Measurements from ENCODE around the gene RSAD1.

Gene RSAD1

DNA sequence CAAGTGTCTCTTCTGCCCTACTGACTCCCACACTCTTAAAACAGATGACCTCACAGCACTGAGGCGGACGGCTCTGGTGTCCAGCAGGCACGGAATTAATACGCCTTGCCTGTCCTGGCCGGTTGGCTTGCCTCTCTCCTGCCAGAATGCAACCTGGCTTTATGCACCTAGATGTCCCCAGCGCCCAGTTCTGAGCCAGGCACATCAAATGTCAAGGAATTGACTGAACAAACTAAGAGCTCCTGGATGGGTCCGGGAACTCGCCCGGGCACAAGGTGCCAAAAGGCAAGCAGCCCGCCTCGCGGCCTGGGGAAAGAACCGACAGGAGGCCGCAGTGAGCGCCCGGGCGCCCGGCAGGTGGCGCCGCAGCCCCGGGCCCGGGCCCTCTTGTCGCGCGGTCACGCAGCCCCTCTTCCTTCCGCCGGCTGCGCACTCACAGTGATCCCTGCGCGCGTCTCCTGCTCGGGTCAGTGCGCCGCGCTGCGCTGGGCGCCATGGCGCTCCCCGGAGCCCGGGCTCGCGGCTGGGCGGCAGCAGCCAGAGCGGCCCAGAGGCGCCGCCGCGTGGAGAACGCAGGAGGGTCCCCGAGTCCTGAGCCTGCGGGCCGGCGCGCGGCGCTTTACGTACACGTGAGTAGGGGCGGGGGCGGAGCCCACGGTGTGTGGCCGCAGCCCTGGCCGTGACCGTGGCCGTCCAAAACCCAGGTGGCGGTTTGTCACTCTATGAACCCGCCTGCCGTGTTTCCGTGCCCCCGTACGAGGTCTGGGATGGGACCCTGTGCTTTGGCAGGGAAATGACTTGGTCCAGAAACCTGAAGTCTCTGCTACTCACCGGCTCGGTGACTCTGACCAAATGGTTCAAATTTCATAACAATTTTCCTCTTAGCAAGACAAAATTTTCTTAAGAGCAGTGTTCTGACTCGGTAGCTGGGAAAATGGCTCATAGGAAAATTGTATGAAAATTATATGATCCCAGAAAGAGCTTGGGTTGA lies at the start of gene RSAD1:
Gene RSAD1 (plus strand): TSS at position 470 of the 991 bp plus-strand sequence. CDS start 25 bp downstream, at position 495.
- no peak for DNase-seq (ENCODE audit: low read depth)

DNA sequence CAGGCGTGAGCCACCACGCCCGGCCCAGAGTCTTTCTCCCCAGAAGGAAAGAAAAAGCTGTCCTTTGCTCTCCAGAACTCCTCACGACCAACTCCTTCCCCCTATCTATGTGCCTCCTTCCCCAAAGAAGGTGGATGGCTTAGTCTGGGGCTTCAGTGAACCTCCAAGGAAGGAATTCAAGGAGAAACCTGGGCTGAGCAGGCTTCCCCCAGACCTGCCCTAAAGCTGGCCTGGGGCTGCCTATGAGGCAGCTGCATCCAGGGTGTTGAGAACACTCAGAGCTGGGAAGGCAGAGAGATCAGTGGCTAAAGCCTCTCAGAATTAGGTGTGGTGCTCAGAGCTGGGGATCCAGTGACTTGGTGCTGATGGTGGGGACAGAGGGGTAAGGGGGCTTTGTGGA lies 48.9 kb upstream of the RSAD1 start:
- no peak for DNase-seq (ENCODE audit: low read depth)

DNA sequence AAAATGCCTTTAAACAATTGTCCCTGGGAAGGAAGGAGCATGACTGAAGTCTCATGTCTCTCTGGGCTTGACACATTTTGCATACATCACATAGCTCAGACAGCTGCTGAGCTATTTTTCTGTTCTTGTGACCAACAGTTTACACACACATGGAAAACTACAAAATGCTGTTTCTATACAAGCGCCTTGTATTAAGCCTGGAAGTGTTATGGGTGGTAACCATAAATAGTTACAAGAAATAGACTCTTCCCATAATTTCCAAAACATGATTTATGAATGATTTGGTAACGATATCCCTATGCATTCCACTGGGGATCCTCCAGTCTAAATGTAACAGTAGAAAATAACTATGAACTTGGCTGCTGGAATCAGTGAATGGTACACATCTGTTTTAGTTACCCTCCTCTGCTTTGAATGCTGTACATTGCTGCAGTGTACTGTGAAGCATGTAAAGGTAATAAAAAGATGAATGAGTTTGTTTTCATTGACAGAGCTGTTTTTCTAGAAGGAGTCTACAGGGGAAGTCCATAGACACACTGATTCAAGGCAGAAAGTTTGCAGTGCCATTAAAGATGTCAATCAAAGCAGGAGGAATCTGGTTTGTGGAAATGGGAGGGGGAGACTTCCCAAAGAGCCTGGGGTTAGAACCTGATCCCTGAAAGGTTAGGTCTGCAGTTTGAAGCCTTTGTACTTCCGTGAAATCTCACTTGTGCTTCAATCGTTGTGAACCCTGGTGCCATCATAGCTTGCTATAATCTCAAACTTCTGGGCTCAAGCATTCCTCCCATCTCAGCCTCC lies 47.6 kb upstream of the RSAD1 start:
- no peak for DNase-seq (ENCODE audit: low read depth)

DNA sequence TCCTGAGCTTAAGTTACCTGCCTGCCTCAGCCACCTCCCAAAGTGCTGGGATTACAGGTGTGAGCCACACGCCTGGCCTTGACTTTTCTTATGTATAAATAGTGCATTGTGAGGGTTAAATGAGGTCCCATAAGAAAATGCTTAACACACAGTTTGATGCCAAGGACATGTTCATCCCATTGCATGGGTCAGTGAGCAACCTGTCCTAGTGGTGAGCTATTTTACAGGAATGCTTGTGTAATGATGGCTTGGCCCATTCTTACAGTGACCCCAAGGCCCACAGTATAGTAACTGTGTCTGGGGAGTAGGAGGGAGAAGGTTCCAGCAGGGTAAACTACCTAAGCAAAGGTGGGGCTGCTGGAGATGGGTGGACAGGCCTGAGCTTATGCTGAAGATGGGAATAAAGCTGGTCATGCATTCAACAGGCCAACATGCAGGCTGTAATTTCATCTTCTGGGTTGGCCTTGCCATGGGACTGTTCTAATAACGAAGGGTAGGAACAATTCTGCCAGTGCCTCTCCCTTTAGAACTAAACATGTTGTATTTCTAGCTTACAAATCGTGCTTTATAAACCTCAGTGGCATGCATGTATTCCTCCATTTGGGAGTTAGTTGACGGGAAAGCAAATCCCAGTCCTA lies 46.4 kb upstream of the RSAD1 start:
- no peak for DNase-seq (ENCODE audit: low read depth)

DNA sequence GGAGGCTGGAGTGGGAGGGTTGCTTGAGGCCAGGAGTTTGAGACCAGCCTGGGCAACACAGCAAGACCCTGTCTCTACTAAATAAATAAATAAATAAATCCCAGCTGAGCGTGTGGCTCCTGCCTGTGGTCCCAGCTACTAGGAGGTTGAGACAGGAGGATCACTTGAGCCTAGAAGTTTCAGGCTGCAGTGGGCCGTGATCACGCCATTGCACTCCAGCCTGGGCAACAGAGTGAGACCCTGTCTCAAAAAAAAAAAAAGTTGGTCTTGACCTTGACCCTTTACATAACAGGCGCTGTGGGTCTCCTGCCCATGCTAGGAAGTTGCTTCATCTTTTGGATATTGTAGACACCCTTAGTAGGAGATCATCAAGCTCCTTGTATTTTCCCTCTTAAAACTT lies 41.3 kb upstream of the RSAD1 start:
- DNase-seq (ENCODE audit: low read depth) = no peak

DNA sequence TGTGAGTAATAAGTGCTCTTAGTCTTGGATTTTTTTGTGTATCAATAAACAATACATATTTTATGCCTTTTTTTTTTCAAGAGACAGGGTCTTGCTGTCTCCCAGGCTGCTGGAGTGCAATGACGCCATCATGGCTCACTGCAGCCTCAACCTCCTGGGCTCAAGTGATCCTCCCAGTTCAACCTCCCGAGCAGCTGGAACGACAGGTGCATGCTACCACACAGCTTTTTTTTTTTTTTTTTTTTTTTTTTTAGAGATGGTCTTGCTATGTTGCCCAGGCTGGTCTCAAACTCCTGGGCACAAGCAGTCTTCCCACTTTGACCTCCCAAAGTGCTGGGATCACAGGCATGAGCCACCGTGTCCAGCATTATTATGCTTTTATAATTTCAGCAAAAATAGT lies 39.7 kb upstream of the RSAD1 start:
- DNase-seq (ENCODE audit: low read depth) = no peak

DNA sequence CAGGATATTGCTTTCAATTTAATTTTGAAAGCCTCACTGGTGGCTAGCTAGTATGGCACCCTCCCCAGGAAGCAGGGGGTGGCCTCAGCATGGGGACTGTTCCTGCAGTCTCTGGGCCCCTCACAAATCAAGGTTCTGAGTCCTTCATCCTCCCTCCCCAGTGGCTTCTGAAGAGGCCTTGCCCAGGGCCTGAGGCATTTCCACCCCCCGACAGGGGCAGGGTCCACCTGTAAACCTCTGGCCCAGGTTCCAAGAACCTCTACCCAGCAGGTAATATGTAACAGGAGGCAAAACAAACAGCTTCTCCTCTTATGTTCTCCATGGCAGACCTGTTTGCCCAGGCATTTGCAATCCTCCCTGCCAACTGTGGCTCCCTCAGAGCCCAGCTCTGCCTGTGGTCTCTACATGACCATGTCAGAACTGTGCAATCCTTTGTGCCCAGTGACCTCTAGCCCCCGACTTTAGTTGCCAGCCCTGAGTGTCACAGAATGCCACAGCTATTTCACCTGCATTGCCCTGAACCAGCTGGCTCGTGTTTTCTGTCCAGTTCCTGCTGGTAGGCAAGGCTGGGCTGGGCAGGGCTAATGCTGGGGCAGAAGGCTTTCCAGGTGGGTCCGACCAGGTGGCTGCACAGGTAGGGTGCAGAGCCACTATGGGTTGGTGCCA lies 38.4 kb upstream of the RSAD1 start:
- no peak for DNase-seq (ENCODE audit: low read depth)

DNA sequence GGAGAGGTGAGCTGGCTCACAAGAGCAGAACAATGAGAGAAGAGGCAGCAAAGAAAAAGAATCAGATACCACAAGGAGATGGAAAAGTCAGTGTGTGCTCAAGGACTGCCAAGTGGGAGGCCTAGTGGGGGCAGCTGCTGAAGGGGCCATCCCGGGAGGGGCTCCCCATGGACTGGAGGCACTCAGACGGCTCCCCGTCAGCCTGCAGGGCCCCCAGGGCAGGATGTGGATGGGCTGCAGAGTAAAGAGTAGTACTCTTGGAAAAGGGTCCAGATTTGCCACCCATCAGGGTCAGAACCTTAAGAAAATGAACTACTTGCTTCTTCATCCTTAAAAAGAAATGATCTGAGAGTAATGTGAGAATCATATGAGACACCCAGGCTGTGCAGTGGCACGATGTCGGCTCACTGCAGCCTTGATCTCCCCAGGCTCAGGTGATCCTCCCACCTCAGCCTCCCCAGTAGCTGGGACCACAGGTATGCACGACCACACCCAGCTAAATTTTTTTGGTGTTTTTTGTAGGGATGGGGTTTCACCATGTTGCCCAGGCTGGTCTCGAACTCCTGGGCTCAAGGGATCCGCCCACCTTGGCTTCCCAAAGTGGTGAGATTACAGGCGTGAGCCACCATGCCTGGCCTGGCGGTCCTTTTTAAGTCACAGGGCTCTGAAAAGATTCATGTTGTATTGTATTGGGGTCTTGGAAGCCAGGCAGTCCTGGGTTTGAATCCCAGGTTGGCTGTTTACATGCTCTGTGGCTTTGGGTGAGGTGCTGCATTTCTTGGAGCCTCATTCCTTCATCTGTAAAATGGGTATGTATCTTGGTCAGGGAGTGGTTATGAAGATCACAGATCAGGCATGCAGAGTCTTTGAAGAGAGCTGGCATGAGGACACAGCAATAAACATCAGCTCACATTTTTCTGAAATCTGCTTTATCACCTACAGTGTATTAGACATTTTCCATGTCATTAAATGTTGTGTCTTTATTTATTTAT lies 37.5 kb upstream of the RSAD1 start:
- DNase-seq (ENCODE audit: low read depth) = no peak

DNA sequence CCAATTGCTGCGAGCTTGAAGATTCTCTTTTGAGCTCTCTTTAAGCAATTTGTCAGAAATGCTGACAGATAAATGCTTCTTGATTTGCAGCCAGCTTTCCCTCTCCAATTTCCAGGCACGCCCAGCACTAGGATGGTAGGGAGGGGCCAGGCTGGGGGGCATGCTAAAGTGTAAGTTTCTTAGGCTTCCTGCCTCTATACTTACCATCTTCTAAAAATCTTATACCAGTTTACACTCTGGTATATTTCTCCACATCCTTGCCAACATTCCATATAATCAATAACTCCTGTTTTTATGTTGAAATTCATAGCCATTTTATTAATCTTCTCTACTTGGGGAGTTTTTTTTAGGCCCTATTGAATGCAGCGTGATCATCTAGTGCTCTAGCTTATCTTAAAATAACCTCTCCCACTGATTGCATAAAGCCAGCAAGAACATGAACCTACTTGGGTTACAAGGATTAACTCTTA lies 35.1 kb upstream of the RSAD1 start:
- DNase-seq (ENCODE audit: low read depth) = no peak

DNA sequence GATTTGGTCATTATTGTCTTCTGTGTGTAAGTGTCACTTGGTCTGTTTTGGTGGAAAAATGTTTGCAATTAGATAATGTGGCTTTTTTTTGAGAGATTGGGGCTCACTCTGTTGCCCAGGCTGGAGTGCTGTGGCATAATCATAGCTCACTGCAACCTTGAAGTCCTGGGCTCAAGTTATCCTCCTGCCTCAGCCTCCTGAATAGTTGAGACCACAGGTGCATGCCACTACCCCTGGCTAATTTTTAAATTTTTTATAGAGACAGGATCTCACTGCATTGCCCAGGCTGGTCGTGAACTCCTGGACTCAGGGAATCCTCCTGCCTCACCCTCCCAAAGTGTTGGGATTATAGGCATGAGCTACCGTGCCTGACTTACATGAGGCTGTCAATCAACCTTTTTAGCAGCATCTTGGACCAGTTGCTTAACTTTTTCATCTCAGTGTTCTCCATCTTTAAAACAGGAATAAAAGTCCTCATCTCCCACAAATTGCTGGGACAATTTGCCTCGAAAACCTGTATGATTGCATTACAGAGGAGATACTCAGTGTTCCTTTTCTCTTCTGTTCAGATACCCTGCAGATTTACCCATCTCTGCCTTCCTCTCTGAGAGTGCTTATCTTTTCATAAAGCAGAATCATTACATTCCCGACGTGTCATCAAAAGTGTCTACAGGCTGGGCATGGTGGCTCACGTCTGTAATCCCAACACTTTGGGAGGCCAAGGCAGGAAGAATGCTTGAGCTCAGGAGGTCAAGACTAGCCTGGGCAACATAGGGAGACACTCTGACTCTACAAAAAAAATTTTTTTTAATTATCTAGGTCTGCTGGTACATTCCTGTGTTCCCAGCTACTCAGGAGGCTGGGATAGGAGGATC lies 33.6 kb upstream of the RSAD1 start:
- DNase-seq (ENCODE audit: low read depth) = no peak

DNA sequence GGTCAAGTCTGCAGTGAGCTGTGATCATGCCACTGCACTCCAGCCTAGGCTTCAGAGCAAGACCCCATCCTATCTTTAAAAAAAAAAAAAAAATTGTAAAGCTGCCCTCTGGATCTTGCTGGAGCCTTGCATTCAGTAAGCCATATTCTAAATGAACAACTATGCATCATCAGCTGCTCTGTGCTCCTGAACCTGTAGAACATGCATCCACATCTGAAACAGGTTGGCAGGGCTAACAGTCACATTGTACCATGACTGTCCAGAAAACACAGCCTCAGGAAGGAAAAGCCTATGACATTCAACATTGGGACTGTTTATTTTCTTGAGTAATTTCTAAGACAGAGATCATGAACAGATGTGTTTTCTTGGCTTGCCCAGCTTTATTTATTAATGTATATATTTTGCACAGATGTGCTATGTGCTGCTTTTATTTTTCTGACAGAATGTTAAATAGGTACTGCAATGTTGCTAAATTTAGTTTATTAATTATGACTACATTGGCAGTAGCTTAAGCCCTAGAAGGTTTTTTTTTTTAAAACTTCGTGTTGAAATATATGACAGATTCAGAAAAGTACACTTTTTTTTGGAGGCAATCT lies 32.8 kb upstream of the RSAD1 start:
- no peak for DNase-seq (ENCODE audit: low read depth)

DNA sequence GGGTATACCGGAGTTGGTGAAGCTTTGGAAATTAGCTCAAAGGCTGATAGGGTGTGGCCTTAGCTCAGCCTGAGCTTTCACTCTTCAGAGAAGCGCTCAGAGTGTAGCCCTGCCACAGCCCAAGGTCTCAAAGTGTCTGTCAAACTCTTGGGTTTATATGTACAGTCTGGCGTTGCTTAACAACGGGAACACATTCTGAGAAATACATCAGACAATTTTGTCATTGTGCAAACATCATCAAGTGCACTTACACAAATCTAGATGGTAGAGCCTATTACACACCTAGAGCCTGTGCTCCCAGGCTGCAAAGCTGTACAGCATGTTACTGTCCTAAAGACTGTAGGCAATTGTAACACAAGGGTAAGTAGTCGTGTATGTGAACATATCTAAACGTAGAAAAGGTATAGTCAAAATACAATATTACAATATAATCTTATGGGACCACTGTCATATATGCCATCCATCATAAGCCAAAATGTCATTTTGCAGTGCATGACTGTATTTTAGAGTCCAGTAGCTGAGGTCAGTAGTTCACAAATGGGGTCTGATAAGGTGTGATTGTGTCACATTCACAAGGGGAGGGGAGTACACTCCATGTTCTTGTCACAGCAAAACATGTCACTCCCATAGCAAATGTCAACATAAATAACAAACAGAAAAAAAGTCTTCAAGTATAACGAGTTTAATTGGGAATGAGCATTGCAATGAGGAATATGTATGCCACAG lies 30.6 kb upstream of the RSAD1 start:
- no peak for DNase-seq (ENCODE audit: low read depth)

DNA sequence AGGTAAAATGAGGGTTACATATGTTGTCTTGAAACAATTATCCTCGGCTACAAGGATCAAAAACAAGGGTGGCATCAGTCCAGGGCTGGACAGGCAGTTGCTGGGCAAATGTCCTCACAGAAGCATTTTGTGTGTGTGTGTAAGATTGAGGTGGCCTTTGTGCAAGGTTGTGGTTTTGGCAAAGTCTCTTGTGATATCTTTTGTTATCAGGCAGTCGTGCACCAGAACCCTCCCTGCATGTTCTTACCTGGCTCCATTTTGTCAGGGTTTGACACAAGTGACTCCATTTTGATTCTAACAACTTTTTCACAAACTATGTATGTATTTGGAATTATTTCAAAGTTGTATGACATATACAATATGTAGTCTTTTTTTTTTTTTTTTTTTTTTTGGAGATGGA lies 30.0 kb upstream of the RSAD1 start:
- no peak for DNase-seq (ENCODE audit: low read depth)

DNA sequence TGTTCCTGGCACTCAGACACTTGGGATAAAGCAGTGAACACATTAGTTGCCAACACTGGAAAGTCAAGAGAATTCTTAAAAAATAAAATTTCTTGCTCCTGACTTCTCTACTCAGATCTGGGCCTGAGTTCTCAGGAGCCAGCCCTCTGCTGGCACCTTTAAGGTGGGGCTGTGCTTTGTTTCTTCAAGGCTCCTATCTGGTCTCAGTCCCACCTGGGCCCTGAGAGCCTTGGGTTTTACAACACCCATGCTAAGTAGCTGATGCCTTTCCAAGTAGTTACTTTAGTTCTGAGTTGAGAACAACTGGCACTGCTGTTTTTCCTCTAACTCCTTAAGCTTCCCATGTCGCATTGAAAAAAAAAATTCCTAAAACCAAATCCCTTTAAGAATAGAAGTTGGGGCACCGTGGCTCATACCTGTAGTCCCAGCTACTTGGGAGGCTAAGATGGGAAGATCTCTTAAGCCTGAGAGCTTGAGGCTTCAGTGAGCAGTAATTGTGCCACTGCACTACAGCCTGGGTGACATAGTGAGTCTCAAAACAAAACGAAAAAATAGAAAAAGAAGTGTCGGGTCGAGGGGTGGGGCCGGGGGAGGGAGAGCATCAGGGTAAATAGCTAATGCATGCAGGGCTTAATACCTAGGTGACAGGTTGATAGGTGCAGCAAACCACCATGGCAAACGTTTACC lies 26.6 kb upstream of the RSAD1 start:
- DNase-seq (ENCODE audit: low read depth) = no peak

DNA sequence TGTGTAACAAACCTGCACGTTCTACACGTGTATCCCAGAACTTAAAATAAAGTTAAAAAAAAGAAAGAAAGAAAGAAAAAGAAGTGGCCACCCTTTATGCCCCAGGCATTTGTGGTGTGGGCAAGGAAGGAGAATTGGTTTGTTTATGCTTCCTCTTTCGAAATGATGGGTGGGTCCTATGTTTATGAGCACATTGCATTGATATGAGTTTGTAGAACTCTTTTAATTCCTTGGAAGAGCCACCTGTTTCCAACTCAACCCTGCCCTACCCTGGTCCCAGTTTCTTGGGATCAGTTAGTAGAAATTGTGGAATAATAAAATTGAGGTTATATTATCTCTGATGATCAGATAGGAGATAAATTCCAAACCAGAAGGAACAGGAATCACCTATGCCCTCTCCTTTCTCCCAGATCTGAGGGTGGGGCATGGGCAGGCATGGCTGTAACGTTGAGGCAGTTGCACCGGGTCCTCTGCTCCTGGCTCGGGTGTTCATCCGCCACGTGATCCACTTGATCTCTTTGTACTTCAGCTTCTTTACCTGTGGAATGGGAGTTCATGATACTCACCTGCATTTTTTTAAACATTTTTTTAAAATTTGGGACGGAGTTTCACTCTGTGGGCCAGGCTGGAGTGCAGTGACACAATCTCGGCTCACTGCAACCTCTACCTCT lies 25.9 kb upstream of the RSAD1 start:
- DNase-seq (ENCODE audit: low read depth) = no peak

DNA sequence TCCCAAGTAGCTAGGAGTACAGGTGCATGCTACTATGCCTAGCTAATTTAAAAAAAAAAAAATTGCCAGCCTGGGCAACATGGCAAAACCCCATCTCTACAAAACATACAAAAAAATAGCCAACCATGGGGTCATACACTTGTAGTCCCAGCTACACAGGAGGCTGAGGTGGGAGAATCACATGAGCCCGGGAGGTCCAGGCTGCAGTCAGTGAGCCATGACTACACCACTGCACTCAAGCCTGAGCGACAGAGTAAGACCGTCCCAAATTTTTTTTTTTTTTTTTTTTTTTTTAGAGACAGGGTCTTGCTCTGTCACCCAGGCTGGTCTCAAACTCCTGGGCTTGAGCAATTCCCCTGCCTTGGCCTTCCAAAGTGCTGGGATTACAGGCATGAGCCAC lies 24.8 kb upstream of the RSAD1 start:
- DNase-seq (ENCODE audit: low read depth) = no peak

DNA sequence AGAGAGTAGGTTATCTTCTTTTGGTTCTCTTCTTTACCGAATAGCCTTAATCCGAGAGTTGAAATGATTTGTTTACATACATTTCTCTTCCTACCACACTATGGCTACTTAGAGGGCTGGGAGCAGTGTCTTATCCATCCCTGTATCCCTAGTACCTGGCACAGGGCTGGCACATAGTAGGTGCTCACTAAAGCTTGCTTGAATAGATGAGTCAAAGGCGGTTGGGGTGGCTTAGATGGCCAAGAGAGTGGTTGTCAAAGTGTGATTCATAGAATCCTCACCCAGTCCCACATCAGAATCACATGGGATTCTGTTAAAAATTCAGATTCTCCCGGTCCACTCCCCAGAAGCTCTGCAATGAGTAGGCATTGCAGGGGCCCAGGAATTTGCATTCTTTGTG lies 21.0 kb upstream of the RSAD1 start:
- no peak for DNase-seq (ENCODE audit: low read depth)

Data from non-pigmented ciliary epithelial cell (primary cell).